Rectal smooth muscle tissue (tissue), 1 donor: Measurements from ENCODE around the gene TBCD.

Source experiments
- H3K27ac ChIP-seq: one replicate; pipeline ENCODE4 v1.7.0; 2013; ENCODE audit warnings: low read depth, low read length, inconsistent platforms
- H3K27me3 ChIP-seq: one replicate; pipeline ENCODE4 v1.7.0; 2013; ENCODE audit warnings: low read length; ENCODE audit not compliant: control insufficient read depth, insufficient read depth
- H3K36me3 ChIP-seq: one replicate; pipeline ENCODE4 v1.7.0; 2013; ENCODE audit warnings: low read length; ENCODE audit not compliant: control insufficient read depth, insufficient read depth
- H3K4me1 ChIP-seq: one replicate; pipeline ENCODE4 v1.7.0; 2013; ENCODE audit warnings: low read length; ENCODE audit not compliant: control insufficient read depth, insufficient read depth
- H3K4me3 ChIP-seq: one replicate; pipeline ENCODE4 v1.7.0; 2013; ENCODE audit warnings: low read length
- H3K9ac ChIP-seq: one replicate; pipeline ENCODE4 v1.7.0; 2013; ENCODE audit warnings: low read length

The TBCD gene

DNA sequence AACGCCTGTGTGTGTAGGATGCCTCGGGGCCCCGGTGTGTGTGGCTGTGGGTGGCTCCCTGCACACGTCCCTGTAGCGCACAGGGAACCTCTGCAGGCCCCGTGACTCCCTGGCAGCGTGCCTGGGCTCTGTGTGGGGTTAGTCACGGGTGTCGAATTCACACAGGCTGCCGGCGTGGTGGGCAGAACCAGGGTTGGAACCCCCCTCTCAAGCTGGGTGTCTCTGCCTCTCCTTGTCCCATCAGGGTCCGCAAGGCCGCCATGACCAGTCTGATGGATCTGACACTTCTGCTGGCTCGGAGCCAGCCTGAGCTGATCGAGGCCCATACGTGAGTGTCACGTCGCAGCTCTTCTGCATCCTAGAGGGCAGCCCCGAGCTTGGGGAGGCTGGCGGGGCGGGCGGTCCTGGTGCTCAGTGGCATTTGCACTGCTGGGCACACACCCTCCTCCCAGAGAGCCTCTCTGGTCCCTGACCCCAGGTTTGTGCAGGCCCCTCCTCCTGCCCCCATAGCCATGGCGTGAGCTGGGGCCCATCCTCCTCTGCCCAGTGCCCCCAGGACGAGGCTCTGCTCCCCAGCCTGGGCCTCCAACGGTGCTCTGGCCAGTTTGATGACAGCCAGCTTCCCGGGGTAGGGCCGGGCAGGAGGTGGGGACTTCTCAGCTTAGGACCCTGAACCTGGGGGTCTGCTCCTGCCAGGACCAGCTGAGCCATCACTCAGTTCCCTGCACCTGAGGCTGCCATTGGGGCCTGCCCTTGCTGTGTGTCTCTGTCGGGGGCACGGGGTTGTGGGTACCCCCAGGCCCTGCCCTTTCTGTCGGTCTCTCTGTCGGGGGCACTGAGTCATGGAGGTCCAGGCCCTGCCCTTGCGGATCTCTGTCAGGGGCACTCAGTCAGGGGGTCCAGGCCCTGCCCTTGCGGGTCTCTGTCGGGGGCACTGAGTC is 176.1 kb downstream of the TBCD start:
- H3K9ac ChIP-seq = no peak overlapping the region
- H3K4me3 ChIP-seq = no peak overlapping the region
- H3K27ac ChIP-seq = no peak overlapping the region
- H3K36me3 ChIP-seq = peaks cover 27% of the 10 kb centered on the region
- no peaks in the 10 kb centered on the region for H3K27me3 ChIP-seq
- H3K4me1 ChIP-seq = peaks cover 7% of the 10 kb centered on the region

DNA sequence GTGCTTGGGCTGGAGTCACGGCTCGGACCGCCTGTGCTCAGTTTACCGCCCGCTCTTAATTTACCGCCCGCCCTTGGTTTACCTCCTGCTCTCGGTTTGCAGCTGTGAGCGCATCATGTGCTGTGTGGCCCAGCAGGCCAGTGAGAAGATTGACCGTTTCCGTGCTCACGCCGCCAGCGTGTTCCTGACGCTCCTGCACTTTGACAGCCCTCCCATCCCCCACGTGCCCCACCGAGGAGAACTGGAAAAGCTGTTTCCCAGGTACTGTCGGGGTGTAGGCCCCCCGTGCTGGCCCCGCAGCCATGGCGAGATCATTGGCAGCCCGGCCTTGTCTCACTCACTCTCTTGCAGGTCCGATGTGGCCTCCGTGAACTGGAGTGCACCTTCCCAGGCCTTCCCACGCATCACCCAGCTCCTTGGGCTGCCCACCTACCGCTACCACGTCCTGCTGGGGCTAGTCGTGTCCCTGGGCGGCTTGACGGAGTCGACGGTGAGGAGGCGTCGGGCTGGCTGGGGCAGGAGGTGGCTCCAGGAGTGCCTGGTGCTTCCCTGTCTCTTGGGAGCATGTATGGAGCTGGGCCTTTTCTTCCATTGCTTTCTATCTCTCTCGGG is 177.3 kb downstream of the TBCD start:
- Histone ChIP-seq H3K4me3 (no peak overlapping the region), H3K4me1 (peaks cover 7% of the 10 kb centered on the region), H3K27ac (no peak overlapping the region), H3K36me3 (peaks cover 27% of the 10 kb centered on the region), H3K27me3 (no peaks in the 10 kb centered on the region), H3K9ac (no peak overlapping the region)

- Histone ChIP-seq H3K27ac (no peak overlapping the region), H3K4me1 (peaks cover 7% of the 10 kb centered on the region), H3K9ac (no peak overlapping the region), H3K4me3 (no peak overlapping the region), H3K36me3 (peaks cover 28% of the 10 kb centered on the region), H3K27me3 (no peaks in the 10 kb centered on the region)
These were observed 177.8 kb downstream of the TBCD start for GRCh38 chr17:82929676-82930042.

- H3K36me3 ChIP-seq = peaks cover 23% of the 10 kb centered on the region
- H3K4me1 ChIP-seq = peaks cover 7% of the 10 kb centered on the region
- no peak overlapping the region for H3K4me3 ChIP-seq
- H3K27ac ChIP-seq = no peak overlapping the region
- no peaks in the 10 kb centered on the region for H3K27me3 ChIP-seq
- no peak overlapping the region for H3K9ac ChIP-seq
These were observed 178.4 kb downstream of the TBCD start for GRCh38 chr17:82930043-82930923.

- Histone ChIP-seq H3K9ac (no peak overlapping the region), H3K4me1 (peaks cover 7% of the 10 kb centered on the region), H3K4me3 (no peak overlapping the region), H3K36me3 (peaks cover 21% of the 10 kb centered on the region), H3K27me3 (no peaks in the 10 kb centered on the region), H3K27ac (peak overlapping the region; percentile 37)
These were observed 179.2 kb downstream of the TBCD start for GRCh38 chr17:82930924-82931698.

- Histone ChIP-seq H3K4me1 (peaks cover 7% of the 10 kb centered on the region), H3K36me3 (peaks cover 21% of the 10 kb centered on the region), H3K27ac (peak overlapping the region; percentile 47), H3K9ac (peak overlapping the region; percentile 7), H3K4me3 (no peak overlapping the region), H3K27me3 (no peaks in the 10 kb centered on the region)
These were observed 180.0 kb downstream of the TBCD start for GRCh38 chr17:82931699-82932517.

- Histone ChIP-seq H3K27me3 (no peaks in the 10 kb centered on the region), H3K4me1 (peaks cover 7% of the 10 kb centered on the region), H3K4me3 (no peak overlapping the region), H3K9ac (no peak overlapping the region), H3K27ac (no peak overlapping the region), H3K36me3 (peaks cover 13% of the 10 kb centered on the region)
These were observed 180.8 kb downstream of the TBCD start for GRCh38 chr17:82932518-82933310.

DNA sequence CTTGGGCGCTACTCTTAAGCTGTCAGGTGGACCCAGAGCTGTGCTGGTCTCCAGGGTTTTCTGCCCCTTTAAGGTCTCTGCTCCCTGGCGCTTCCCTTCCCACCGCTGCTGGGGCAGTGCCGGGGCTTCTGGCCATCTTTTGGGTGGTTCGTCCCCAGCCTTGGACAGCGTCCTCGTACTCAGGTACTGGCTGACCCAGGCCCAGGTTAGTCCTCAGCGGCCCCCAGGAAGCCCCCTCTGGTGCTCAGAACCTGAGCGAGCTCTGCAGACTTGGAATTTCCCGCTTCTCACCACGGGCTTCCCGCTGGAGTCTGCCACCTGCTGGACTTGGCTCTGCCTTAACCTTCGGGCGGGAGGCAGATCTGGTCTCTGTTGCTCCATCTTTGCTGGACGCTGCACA is 182.0 kb downstream of the TBCD start:
- H3K36me3 ChIP-seq = peaks cover 14% of the 10 kb centered on the region
- no peak overlapping the region for H3K27ac ChIP-seq
- no peaks in the 10 kb centered on the region for H3K27me3 ChIP-seq
- H3K4me3 ChIP-seq = no peak overlapping the region
- no peak overlapping the region for H3K9ac ChIP-seq
- peaks cover 7% of the 10 kb centered on the region for H3K4me1 ChIP-seq

GRCh38 chr17:82935966-82936767 is 184.3 kb downstream of the TBCD start:
- no peak overlapping the region for H3K27ac ChIP-seq
- H3K4me1 ChIP-seq = peaks cover 7% of the 10 kb centered on the region
- H3K4me3 ChIP-seq = no peak overlapping the region
- no peaks in the 10 kb centered on the region for H3K27me3 ChIP-seq
- peaks cover 10% of the 10 kb centered on the region for H3K36me3 ChIP-seq
- no peak overlapping the region for H3K9ac ChIP-seq

DNA sequence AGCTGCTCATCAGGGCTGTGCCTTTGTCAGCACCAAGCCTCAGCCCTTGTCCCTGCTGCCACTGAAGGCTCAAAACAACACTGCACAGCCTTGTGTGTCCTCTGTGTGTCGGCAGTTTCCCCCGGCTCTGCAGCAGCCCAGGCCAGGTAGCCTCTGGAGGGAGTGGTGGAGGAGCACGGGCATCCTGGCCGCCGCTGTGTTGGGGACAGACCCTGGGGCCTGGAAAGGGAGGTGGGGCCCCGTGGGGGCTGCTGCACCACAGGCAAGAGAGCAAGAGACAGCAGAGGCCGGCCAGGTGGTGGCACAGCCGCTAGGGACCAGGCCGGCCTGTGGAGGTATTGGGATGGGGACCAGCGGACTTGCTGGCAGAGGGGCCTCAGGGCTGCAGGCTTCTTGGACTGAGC is 184.9 kb downstream of the TBCD start:
- Histone ChIP-seq H3K4me1 (peaks cover 2% of the 10 kb centered on the region), H3K36me3 (peaks cover 10% of the 10 kb centered on the region), H3K27me3 (no peaks in the 10 kb centered on the region), H3K9ac (no peak overlapping the region), H3K27ac (no peak overlapping the region), H3K4me3 (no peak overlapping the region)
